Astrocyte (in vitro differentiated cells and primary cell): ENCODE results near the gene KDM1A. TPM values are rescaled to one million over a fixed set of nuclear protein-coding genes. Genes with fewer than 3 reads are reported as not detected.

Experiments
- DNase-seq: peaks from one replicate; pipeline ENCODE4 v3.0.0-alpha.2; 2010; ENCODE audit warnings: low read depth
- FAIRE-seq: peaks from 2 replicates; lab custom pipeline; 2011; peaks lifted over from hg19 to GRCh38; lab: Jason Lieb, UNC
- H2AFZ ChIP-seq: 2 replicates; pipeline ENCODE4 v1.6.0; 2012; ENCODE audit warnings: low read depth, low read length, inconsistent platforms
- H3K27ac ChIP-seq: 2 replicates; pipeline ENCODE4 v1.5.1; 2011; ENCODE audit warnings: low read depth, low read length, inconsistent platforms
- H3K27me3 ChIP-seq: 2 replicates; pipeline ENCODE4 v1.6.0; 2011; ENCODE audit warnings: low read length, inconsistent platforms; ENCODE audit not compliant: insufficient read depth
- H3K36me3 ChIP-seq: 2 replicates; pipeline ENCODE4 v1.5.1; 2011; ENCODE audit warnings: low read length, inconsistent platforms; ENCODE audit not compliant: insufficient read depth
- H3K4me1 ChIP-seq: 2 replicates; pipeline ENCODE4 v1.5.1; 2011; ENCODE audit warnings: low read length, inconsistent platforms; ENCODE audit not compliant: insufficient read depth
- H3K4me2 ChIP-seq: 2 replicates; pipeline ENCODE4 v1.6.0; 2012; ENCODE audit warnings: low read length, inconsistent platforms
- H3K4me3 ChIP-seq: 2 replicates; pipeline ENCODE4 v1.5.1; 2011; ENCODE audit warnings: low read depth, mild to moderate bottlenecking, low read length, inconsistent platforms; ENCODE audit not compliant: insufficient read depth
- H3K79me2 ChIP-seq: 2 replicates; pipeline ENCODE4 v1.6.0; 2012; ENCODE audit warnings: mild to moderate bottlenecking, low read length, inconsistent platforms; ENCODE audit not compliant: insufficient read depth
- H3K9ac ChIP-seq: 2 replicates; pipeline ENCODE4 v1.6.0; 2012; ENCODE audit warnings: mild to moderate bottlenecking, low read length, inconsistent platforms
- H3K9me3 ChIP-seq: 2 replicates; pipeline ENCODE4 v1.5.1; 2012; ENCODE audit warnings: low read depth, mild to moderate bottlenecking, low read length, inconsistent platforms; ENCODE audit not compliant: insufficient read depth
- H4K20me1 ChIP-seq: 2 replicates; pipeline ENCODE4 v1.6.0; 2012; ENCODE audit warnings: low read length, inconsistent platforms; ENCODE audit not compliant: insufficient read depth
- H3K27ac Mint-ChIP-seq: one replicate; pipeline ENCODE4 v1.8.0; 2021; ENCODE audit warnings: mild to moderate bottlenecking, mixed read lengths; ENCODE audit not compliant: unreplicated experiment
- H3K27me3 Mint-ChIP-seq: one replicate; pipeline ENCODE4 v1.8.0; 2021; ENCODE audit warnings: low read depth, mixed read lengths; ENCODE audit not compliant: unreplicated experiment
- H3K36me3 Mint-ChIP-seq: one replicate; pipeline ENCODE4 v1.8.0; 2021; ENCODE audit warnings: low read depth, mixed read lengths; ENCODE audit not compliant: unreplicated experiment
- H3K4me1 Mint-ChIP-seq: one replicate; pipeline ENCODE4 v1.8.0; 2021; ENCODE audit warnings: low read depth, mixed read lengths; ENCODE audit not compliant: unreplicated experiment
- H3K4me3 Mint-ChIP-seq: one replicate; pipeline ENCODE4 v1.8.0; 2021; ENCODE audit warnings: mild to moderate bottlenecking, moderate library complexity, mixed read lengths; ENCODE audit not compliant: unreplicated experiment
- H3K9me3 Mint-ChIP-seq: one replicate; pipeline ENCODE4 v1.8.0; 2021; ENCODE audit warnings: mild to moderate bottlenecking, mixed read lengths; ENCODE audit not compliant: unreplicated experiment
- EZH2 ChIP-seq: IDR thresholded peaks from 2 replicates; pipeline ENCODE4 v1.6.1; 2012; ENCODE audit warnings: mild to moderate bottlenecking, low read length, inconsistent platforms; ENCODE audit not compliant: insufficient read depth
- total RNA-seq: library from RNA; stranded (reverse); gene quantifications from 2 replicates; pipeline ENCODE4 v1.2.1, GENCODE V29; 2021
- TF ChIP-seq, protein P1 (sequence below): IDR thresholded peaks from 2 replicates; pipeline ENCODE4 v1.5.1; 2011; ENCODE audit warnings: low read depth, mild to moderate bottlenecking, inconsistent platforms, low read length, moderate library complexity; ENCODE audit not compliant: insufficient read depth

Gene KDM1A
- total RNA-seq, 1 donor from 2014 or later: 110 TPM

DNA sequence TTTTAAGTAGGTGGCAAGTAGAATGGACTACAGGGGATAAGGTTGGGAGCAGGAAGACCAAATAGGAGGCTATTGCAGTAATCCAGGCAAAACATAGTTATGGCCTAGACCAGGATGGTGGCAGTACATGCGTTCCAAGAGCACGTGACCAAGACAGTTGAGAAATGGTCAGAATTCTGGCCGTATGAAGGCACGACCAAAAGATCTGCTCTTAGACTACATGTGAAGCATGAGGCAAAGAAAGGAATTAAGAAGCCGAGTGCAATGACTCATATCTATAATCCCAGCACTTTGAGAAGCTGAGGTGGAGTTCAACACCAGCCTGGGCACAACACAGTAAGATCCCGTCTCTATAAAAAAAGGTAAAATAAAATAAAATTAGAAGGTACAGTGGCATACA, 78.0 kb downstream of the KDM1A start:
- DNase-seq (no peak), FAIRE-seq (no peak)
- no peak for TF ChIP-seq EZH2
- TF ChIP-seq, protein P1, sequence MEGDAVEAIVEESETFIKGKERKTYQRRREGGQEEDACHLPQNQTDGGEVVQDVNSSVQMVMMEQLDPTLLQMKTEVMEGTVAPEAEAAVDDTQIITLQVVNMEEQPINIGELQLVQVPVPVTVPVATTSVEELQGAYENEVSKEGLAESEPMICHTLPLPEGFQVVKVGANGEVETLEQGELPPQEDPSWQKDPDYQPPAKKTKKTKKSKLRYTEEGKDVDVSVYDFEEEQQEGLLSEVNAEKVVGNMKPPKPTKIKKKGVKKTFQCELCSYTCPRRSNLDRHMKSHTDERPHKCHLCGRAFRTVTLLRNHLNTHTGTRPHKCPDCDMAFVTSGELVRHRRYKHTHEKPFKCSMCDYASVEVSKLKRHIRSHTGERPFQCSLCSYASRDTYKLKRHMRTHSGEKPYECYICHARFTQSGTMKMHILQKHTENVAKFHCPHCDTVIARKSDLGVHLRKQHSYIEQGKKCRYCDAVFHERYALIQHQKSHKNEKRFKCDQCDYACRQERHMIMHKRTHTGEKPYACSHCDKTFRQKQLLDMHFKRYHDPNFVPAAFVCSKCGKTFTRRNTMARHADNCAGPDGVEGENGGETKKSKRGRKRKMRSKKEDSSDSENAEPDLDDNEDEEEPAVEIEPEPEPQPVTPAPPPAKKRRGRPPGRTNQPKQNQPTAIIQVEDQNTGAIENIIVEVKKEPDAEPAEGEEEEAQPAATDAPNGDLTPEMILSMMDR: no peak
- peaks cover 39% of the 10 kb centered on the region for H3K4me1 ChIP-seq
- no peaks in the 10 kb centered on the region for H3K9me3 Mint-ChIP-seq
- H4K20me1 ChIP-seq: peaks cover 64% of the 10 kb centered on the region
- H3K27ac Mint-ChIP-seq: peak overlapping the region; percentile 28
- H3K79me2 ChIP-seq: peaks cover 61% of the 10 kb centered on the region
- no peak overlapping the region for H2AFZ ChIP-seq
- no peak overlapping the region for H3K4me2 ChIP-seq
- H3K9ac ChIP-seq: no peak overlapping the region
- no peaks in the 10 kb centered on the region for H3K27me3 ChIP-seq
- H3K9me3 ChIP-seq: no peaks in the 10 kb centered on the region
- H3K27me3 Mint-ChIP-seq: no peaks in the 10 kb centered on the region
- H3K36me3 ChIP-seq: peaks cover 24% of the 10 kb centered on the region
- H3K4me3 ChIP-seq: no peak overlapping the region
- H3K27ac ChIP-seq: no peak overlapping the region
- H3K36me3 Mint-ChIP-seq: peaks cover 21% of the 10 kb centered on the region
- H3K4me3 Mint-ChIP-seq: no peak overlapping the region
- H3K4me1 Mint-ChIP-seq: peaks cover 59% of the 10 kb centered on the region

DNA sequence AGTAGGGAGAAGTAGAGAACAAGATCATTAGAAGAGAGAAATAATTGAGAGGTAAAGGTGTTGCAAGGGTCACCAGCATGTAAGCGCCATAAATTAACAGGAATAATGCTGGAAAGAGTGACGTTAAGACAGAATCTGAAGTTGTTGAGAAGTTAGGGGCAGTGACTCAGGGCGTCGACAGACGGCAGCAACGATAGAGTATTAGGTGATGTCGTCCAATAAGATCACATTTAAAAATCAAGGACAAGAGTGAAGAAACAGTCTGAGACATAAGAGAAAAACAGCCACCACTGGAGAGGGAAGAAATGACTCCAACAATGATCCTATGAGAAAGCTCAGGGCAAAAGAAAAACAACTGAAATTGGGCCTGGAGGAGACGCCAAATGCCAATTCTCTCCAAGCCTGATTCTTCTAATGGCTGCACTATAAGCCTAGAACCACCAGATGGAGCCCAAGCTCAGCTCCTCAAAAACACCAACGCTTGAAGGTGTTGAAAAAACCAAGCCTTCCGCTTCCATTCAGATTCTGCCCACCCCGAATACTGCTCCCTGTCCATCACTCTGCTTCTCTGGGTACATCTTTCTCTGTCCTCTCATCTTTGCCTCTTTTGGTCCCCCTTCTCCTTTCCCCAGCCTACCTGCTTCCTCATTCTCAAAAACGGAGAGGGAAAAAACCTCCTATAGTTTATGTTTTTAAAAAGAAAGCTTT, 79.3 kb downstream of the KDM1A start:
- H3K9me3 Mint-ChIP-seq: no peaks in the 10 kb centered on the region
- H3K4me3 ChIP-seq: no peak overlapping the region
- DNase-seq (peak; percentile 45), FAIRE-seq (no peak)
- H3K4me1 Mint-ChIP-seq: peaks cover 70% of the 10 kb centered on the region
- peak overlapping the region; percentile 2 for H3K4me3 Mint-ChIP-seq
- H3K27ac Mint-ChIP-seq: peak overlapping the region; percentile 38
- H3K27me3 Mint-ChIP-seq: no peaks in the 10 kb centered on the region
- peaks cover 51% of the 10 kb centered on the region for H4K20me1 ChIP-seq
- peak overlapping the region; percentile 64 for H3K4me2 ChIP-seq
- peaks cover 17% of the 10 kb centered on the region for H3K36me3 Mint-ChIP-seq
- TF ChIP-seq EZH2: no peak
- TF ChIP-seq, protein P1: peak; percentile 97
- peak overlapping the region; percentile 64 for H3K9ac ChIP-seq
- H3K27ac ChIP-seq: peak overlapping the region; percentile 85
- H3K36me3 ChIP-seq: peaks cover 11% of the 10 kb centered on the region
- no peak overlapping the region for H2AFZ ChIP-seq
- peaks cover 55% of the 10 kb centered on the region for H3K79me2 ChIP-seq
- H3K27me3 ChIP-seq: no peaks in the 10 kb centered on the region
- no peaks in the 10 kb centered on the region for H3K9me3 ChIP-seq
- peaks cover 52% of the 10 kb centered on the region for H3K4me1 ChIP-seq

DNA sequence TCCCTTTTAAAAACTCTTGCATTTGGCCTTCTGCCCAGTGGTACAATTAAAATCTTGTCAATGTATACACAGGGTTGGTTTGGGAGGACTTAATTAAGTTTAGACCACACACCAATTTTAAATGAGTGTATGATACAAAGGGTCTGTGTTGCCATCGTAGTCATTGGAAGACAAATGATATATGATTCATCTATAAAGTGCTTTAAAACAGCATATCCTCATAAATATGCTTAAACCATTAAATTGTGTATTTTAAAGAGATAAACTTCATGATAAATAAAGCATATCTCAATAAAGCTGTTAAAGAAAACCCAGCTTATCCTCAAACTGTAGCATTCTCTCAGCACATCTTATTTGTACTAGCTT, 79.9 kb downstream of the KDM1A start:
- Histone ChIP-seq H3K4me1 (peaks cover 55% of the 10 kb centered on the region), H3K36me3 (peaks cover 6% of the 10 kb centered on the region), H3K4me3 (no peak overlapping the region), H3K4me2 (peak overlapping the region; percentile 64), H4K20me1 (peaks cover 46% of the 10 kb centered on the region), H3K9me3 (no peaks in the 10 kb centered on the region), H3K9ac (peak overlapping the region; percentile 64), H3K79me2 (peaks cover 55% of the 10 kb centered on the region), H2AFZ (no peak overlapping the region), H3K27me3 (no peaks in the 10 kb centered on the region), H3K27ac (peak overlapping the region; percentile 85)
- H3K27ac Mint-ChIP-seq: peak overlapping the region; percentile 38
- DNase-seq (no peak), FAIRE-seq (no peak)
- H3K36me3 Mint-ChIP-seq: peaks cover 13% of the 10 kb centered on the region
- H3K4me1 Mint-ChIP-seq: peaks cover 70% of the 10 kb centered on the region
- TF ChIP-seq, protein P1: no peak
- no peak for TF ChIP-seq EZH2
- H3K9me3 Mint-ChIP-seq: no peaks in the 10 kb centered on the region
- H3K4me3 Mint-ChIP-seq: no peak overlapping the region
- no peaks in the 10 kb centered on the region for H3K27me3 Mint-ChIP-seq
